COR-L47 (cell line): ENCODE data around the gene GPR31.

Source experiments
- DNase-seq: peaks from one replicate; lab custom pipeline; 2025; lab: John Stamatoyannopoulos, UW

Gene GPR31

DNA sequence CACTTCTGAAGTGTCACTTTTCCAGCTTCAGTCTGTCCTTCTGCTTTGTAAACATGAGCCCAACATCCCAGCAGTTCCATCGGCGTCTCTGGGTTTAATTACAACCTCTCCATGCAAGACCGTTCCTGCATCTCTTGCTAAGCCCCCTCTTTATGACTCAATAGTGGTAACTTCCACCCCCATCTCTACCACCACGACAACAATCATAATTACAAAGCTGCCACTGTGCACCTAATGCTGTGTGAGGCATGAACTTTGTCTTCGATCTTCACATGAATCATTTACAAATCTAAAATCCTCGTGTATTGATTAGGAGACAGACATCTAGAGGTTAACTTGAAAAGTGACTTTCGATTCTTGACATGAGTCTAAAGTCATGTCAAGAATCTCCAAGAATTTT is 39.8 kb downstream of the GPR31 start:
- no peak for DNase-seq

DNA sequence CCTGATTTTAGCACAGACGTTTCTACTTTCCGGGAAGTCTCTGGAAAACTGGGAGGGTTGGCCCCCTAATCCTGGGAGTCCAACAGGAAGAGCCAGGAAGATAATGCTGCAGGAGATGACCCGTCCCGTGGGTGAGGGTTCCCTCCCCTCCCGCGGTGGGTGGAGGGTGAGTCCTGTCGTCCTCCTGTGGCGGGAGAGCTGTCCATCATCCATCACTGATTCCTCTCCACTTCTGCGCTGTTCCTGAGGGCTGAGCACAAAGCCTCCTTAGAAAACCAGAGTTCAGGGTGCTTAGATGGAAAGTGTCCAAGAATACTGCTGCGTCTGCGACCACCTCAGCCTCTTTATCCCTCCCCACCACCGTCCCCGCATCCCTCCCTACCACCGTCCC is 40.9 kb downstream of the GPR31 start:
- DNase-seq, result no peak

DNA sequence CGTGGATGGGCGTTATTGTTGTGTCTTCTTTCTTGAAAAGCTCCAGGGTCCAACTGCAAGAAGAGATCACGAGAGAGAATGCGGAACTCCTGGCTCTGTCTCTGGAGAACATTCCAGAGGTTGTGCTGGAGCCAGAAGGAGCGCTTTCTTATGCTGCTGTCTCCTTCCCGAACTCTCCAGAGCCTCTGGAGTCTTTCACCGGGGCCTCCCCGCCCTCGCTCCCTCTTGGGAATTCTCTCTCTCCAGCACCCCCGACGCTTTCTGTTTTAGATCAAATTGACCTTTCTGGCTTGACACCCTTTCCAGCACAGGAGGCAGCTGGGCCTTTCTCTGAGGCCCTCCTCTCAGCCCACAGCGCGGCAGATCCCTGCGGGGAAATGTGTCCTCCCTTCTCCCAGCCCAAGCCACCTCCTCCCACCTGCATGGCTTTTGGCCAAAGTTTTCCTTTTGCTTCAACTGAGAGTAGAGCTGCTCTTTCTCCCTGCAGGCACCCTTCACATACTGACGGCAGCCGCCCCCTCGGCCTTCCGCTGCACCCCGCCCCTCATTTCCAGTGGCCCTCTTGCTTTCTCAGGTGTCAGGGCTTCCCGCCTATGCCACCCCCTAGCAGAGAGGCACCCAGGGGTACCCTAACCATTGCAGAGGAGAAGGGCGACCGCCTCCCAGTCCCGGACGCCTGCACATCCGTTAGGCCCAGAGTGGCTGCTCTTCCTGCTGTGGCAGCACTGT is 41.5 kb downstream of the GPR31 start:
- peak; percentile 1 for DNase-seq

DNA sequence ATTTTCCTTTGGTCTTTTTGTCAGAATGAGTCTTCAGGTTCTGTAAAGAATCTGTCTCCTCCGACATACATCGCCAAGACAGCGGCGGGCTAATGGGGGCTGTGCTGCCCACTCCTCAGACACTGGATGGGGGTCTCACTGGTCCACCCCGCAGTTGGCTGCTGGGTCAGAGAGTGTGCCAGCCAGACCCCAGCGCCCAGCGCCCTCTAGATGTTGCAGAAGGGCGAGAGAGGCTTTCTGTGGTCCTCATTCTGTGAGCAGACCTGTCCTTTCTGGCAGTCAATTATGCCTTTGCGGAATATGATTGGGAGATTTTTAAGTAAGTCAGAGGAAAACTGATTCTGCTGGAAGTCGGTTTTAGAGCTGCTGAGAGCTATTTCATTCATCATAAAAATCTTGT is 42.7 kb downstream of the GPR31 start:
- DNase-seq, result no peak

DNA sequence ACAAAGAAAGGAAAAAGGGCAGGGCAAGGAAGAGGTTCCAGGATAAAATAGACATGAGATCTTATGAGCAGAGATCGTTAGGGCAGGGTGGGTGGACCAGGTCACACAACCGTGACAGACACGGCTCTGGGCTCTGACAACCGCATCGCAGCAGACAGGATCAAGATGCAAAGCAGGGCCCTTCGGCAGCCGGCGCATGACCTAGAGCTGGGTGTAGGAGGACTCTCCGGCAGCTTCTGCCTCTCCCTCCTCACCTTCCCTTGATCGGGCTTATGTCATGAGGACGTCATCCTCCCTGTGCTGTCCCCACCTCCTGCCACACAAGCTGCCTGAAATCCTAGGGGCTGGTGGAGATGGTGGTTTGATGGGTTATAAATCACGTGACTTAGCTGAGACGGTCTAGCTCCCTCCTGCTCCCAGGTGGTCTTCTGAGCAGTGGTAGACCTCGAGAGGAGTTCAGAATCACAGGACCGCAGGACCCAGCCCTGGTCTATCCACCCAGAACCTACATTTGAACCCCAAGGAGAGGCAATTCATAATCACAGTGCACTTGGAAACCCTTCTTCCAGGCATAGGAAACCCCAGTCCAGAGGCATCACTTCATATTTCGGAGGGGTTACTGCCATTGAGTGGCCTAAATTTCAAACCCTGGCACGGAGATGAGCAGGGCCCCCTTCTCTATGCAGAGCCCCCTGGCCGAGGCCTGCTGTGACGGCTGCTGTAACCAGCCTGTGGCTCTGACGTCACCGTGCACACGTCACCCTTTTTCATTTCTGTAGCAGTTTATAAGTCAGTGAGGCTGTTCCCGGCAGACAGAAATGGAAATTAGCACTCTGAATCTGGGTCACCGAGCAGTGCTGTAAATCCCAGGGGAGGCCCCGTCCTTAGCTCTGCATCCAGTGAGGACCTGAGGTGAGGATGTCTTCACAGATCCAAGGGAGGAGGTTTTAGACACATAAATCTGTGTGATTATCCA is 43.6 kb downstream of the GPR31 start:
- DNase-seq, result no peak

DNA sequence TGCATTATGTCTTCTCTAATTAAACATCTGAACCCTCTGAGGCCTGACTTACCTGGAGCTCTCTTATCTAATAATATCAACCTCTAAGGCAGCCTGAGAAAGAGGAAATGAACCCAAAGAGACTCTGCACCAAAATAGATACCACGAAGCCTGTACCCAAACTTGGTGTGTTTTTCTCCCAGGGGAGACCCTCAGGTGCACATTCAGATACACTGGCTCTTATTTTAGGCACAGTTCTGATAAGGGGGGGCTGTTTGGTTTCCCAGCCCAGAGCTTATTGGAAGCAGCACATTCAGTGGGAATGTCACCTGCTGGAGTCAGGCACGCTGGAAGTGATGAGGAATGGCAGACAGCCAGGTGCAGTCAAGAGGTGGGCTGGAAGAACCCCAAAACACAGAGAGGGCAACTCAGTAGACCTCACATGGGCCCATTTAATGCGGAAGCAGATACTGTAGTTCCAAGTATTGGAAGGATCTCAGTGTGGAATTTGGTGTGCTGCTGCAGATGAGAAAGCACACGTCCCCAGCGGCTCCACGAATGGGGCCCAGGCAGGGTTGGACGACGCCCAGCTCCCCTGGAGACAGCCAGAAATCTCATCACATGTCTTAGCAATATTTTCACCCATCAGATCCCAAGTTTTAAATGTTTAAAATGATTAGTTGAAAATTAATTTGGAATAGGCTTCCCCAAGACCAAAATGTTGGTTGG is 44.6 kb downstream of the GPR31 start:
- no peak for DNase-seq

DNA sequence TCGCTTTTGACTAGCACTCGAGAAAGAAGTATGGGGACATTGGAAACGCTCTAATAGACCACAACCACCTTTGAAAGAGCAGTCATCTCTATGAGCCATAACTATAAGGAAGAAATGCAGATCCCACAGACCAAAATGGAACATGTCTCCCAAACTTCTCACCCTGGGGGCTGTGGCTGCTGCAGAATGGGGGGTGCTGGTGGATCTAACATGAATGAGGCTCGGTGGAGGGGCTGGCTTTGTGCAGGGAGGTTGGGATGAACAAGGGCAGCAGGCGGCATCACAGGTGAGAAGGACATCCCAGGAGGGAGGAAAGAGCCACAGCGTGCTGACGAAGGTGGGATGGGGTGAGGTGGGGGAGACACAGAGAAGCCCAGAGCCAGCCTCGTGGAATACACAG is 45.4 kb downstream of the GPR31 start:
- no peak for DNase-seq

DNA sequence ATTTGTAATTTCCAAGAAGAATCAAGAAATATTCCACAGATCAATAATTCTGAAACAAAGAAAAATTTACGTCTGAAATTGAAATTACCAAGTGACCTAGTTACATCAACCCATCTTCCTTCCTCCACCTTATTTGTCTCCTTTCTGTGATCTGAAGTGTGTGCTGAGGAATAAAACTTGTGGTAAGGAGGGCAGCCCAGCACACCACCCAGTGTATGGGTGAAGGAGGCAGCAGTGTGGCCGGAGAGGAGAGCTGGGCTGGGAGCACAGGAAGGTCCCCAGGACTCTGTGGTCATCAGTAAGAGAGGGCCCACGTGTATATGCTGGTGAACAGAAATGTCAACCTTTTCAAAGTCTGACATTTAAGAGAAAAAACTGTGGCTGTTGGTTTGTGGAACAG is 46.2 kb downstream of the GPR31 start:
- DNase-seq, result no peak

DNA sequence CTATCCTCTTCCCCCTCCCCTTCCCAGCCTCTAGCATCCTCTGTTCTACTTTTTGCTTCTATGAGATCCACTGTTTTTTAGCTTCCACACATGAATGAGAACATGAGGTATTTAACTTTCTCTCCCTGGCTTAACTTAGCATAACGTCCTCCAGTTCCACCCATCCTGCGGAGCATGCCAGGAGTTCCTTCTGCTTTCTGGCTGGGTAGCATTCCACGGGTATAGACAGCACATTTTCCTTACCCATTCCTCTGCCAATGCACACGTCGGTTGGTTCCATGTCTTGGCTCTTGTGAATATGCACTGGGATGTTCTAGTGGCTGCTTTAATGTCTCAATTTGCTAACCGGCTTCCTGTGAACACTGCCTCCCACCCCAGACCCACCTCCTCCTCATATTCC is 48.1 kb downstream of the GPR31 start:
- no peak for DNase-seq

DNA sequence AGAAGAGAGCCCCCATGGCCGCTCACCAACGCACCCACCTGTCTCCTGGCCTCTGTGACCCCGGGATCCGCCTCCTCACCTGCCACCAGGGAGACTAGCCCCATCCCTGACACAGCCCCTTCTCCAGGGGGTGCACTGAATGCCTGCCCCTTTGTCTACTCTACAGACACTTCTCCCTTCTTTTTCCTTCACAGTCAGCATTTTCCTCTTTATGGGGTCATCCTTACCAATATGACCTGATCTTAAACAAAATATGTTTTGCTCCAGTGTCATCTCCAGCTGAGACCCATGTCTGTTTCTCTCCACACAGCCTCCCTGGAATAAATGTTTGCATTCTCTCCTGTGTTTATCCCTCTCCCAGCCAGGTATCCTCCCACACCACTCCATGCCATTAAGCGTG is 49.5 kb downstream of the GPR31 start:
- no peak for DNase-seq

DNA sequence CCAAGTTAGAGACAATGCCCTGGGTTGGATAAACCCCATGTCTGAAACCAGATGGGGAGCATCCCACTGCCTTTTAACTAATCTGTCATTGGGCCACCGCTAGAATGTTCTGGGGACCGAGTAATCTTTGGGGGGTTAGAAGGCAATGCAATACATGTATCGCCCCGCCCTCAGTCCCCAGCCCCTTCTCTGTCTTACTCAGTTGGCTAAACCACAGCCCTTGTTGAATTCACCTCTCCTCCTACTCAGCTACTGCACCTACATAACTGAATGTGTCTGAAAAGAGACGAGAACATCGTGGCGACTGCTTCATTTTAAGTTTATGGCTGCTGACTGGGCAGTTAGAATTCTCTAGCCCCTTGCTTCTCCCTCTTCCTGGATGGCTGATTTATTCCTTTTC is 50.0 kb downstream of the GPR31 start:
- no peak for DNase-seq

DNA sequence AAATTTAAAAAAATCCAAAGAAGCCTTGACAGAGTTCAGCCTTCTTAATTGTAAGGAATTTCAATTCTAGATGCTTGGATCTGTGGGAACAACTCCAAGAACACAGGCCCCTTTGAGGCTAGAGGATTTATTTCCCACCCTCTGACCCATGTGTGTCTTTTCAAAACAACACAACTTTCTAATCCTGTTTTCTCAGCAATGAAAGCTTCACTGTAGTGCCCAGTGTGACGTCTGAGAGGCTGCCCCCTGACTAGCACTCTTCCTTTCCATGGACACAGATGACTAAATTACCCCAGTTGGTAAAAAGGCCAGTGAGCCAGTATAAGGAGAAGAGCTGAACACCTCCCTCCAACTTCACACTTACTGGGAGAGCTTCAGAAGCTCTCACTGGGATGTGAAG is 51.4 kb downstream of the GPR31 start:
- DNase-seq, result no peak
